Measurements from ENCODE around the gene AKNAD1.

Gene AKNAD1

DNA sequence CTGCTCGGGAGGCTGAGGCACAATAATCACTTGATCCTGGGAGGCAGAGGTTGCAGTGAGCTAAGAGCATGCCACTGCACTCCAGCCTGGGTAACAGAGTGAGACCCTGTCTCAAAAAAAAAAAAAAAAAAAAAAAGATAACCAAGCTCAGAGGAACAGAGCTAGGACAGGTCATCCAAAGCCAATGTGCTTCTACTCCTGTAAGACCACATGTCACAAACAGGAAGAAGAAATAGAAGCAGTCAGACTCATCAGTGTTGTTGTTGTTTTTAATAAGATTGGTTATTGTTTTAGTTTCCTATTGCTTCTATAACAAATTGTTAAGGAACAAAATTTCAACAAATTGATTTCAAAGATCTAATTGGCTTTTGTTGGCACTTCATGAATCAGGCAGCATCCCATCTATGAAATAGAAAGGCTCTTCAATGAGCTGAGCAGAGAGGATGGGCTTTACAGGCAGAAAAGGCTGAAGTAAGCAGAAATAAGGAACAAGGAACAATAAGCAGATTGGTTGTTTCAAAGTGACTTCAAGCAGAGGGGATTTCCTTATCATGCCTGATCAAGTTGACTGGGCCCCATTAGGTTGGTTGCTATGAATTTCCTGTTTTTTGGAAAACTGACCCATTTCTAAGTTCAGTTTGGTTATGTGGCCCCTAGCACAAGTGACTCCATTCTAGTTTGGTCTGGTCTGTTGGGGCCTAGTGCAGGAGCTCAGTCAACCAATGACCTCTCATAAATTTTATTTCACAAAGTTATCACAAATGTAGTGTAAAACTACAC lies 6.0 kb upstream of the AKNAD1 start:
- no peak for DNase-seq

GRCh38 chr1:108862017-108862610 lies 5.2 kb upstream of the AKNAD1 start:
- DNase-seq = no peak

DNA sequence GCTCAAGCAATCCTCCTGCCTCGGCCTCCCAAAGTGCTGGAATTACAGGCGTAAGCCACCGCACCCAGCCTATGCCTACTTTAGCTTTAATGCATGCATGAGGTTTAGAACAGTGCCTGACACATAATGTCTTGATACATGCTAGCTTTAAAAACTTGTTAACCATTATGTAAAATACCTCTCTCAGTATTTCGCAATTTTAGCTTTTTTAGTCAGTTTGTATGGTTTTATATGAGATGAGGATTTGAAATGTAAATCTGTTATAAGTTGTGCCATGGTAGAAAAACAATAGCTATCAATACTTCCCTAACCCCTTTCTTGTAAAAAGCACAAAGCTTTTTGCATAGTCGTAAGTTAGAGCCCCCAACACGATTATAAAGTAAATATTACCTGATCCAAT lies 4.7 kb upstream of the AKNAD1 start:
- no peak for DNase-seq

GRCh38 chr1:108860190-108860907 lies 3.5 kb upstream of the AKNAD1 start:
- DNase-seq = no peak

DNA sequence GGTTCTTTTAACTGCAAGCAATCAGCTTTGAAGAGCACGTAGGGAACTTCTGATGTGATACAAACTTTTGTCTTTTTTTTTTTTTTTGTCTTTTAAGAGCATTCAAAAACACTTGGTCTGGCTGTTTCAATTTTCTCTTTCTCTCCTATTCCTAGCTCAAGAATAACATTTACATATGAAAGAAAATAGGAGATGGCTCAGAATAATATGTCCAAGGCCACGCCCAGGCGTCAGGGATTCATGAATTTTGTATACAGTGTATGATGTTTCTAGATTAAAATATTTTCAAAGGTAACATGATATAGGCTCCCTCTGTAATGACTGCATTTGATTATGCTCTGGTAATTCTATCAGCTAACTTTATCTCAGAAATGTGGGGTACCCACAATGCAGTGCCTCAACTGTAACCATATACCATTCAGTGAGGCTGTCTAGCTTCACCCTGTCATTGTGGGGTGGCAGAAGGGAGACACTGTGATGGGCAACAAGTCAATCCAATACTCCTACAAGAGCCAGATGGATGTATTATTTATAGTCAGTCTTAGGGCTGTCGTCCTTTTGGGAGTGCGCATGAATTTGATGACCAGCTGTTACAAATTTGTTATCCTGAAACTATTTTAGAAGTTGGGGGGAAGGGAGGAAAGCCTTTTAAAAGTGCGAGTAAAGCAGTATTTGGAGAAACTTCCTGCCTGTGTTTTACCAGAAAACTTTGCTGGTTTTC lies 1.5 kb upstream of the AKNAD1 start:
- DNase-seq = no peak

DNA sequence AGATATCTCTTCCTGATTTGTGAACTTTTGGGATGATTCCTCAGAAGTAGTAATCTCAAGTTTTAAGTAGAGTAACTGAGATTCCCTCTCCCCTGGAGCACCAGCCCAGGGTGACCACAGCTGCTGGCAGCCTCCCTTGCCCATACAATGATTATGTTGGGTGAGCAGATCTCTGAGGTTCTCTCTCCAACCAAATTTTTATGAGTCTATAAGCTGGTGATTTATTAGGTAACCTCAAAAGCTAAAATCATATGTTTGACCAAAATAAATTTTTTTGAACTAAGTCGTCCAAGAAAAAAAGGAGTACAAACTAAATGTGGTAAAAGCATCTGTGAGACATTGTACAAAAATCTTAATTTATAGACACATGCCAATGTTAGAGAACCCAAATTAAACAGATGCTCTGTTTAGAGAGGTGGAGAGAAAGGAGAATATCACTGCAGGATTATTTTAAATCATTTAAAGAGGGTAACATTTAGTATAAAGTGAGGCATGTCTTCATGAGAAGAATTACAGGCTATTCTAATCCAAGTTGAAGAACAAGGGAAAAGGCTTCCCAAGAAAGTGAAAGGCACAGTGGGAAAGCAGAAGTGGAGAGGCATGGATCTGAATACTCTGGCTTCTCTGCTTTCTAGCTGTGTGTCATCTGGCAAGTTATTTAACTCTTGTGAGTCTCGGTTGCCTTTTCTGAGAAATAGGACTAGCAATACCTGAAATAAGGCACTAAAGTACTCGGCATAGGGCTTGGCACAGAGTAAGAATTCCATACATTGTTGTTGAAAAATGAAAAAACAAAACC lies 2.5 kb downstream of the AKNAD1 start:
- no peak for DNase-seq

- DNase-seq = no peak
These were observed 4.5 kb downstream of the AKNAD1 start for GRCh38 chr1:108852221-108852975.

- DNase-seq = no peak
These were observed 5.3 kb downstream of the AKNAD1 start for GRCh38 chr1:108851567-108851966.

- DNase-seq = no peak
These were observed 6.0 kb downstream of the AKNAD1 start for GRCh38 chr1:108850929-108851328.

DNA sequence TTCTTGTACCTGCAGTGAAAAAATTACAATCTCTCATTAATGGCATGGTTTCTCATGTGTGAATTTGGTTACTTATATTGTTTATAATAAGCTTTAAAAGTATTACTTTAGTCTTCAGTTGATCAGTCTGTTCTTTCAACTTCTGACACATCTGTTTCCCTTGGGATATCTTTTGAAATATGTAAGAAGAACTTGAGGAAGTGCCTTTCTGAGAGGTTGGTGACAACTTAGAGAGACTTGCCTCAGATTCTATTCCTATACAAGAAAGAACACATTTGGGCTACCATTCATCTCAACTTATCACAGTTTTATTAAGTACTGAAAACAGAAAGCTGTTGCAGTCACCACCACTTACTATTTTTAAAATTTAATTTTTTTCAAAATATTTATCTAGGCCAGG lies 8.1 kb downstream of the AKNAD1 start:
- DNase-seq = no peak

DNA sequence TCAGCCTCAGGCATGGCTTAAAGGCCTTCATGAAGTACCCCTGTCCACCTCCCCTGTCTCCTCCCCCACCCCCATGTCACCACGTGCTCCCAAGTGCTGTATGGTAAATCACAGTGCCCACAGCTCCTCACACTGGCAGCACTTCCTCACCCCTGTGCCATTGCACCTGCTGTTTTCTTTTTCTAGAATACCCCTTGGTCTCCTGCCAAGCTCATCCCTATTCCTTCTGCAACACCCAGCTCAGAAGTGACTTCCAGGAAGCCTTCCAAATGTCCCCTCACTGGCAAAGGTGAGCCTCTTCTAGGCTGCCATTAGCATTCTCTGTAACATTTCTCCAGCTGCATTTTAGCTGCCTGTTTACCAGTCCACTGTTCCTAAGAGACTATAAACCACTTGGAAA lies 9.4 kb downstream of the AKNAD1 start:
- DNase-seq = no peak

- no peak for DNase-seq
These were observed 10.9 kb downstream of the AKNAD1 start for GRCh38 chr1:108845991-108846390.

DNA sequence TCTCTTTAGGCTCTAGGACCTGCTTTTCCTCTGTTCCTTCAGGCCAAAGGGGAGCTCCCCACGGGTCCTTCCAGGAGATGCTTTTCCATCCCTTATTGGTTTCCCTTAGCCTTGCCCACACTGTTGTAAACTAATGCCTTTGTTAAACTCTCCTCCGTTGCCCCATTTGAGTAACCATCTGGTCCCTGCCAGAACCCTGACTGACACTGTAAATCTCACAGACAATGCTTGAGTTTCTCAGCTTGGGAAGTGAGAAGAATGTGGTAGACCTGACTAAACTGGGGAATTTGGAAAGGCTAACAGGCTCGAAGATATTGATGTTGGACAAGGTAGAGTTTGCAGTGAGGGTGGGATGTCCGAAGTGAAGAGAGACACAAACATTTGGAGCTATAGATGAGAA lies 11.4 kb downstream of the AKNAD1 start:
- no peak for DNase-seq

DNA sequence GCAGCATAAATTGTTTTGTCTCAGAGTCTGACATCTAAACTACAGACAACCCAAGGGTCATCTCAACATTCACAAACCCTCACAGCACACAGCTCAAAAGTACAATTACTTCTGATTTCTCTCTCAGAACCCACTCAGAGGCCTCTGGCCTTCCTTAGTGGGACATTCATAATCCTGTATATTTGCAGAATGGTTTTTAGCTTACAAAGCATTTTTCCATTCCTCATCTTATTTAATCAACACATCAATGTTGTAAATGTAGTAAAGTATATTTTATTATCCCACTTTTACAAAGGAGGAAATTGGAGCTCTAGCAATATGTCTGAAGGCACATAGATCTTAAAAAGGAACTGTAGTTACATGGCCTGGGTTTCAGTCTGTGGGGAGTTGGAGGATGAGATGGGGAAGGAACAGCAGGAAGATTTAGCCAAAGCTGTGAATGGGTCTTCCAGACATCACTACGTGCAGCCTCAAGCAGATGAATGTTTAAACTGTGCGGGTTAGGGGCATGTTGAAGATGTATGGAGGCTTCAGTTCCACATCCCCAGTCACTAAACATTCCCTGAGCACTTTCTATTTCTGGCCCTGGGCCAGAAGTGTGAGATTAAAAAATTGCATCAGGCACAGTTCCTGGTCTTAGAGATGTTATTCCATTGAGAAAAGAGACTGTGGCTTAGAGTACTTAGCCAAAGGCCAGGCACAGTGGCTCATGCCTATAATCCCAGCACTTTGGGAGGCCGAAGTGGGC lies 13.3 kb downstream of the AKNAD1 start:
- DNase-seq = no peak

DNA sequence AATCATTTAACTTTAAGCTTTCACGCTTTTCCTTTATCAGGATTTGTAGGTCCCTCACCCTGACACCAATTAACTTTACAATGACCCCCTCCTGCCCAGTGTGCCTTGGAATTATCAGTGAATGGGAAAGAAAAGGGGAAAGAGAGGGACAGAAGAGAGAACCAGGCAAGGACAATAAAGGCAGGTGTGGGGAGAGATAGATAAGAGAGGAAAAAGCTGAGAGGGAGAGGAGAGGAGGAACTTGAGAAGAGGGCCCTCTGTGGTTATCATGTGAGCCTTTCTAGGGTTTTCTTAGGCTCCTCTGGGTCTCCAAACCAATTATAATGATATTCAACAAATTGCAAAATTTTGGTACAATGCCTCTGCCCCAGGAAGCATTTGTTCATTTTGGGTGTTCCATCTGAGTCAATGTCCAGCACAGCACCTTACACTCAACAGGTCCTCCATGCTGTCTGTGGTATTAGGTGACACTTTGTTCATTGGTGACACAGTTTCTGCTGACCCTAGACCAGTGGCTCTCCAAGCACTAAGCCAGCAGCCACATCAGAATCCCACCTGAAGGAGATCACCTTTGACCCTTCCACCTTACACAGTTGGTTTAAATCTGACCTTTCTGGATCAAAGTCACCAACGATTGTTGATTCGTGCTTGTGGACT lies 14.2 kb downstream of the AKNAD1 start:
- DNase-seq = no peak

GRCh38 chr1:108841703-108842102 lies 15.2 kb downstream of the AKNAD1 start:
- DNase-seq = no peak

- DNase-seq = no peak
These were observed 24.0 kb downstream of the AKNAD1 start for GRCh38 chr1:108832929-108833328.

DNA sequence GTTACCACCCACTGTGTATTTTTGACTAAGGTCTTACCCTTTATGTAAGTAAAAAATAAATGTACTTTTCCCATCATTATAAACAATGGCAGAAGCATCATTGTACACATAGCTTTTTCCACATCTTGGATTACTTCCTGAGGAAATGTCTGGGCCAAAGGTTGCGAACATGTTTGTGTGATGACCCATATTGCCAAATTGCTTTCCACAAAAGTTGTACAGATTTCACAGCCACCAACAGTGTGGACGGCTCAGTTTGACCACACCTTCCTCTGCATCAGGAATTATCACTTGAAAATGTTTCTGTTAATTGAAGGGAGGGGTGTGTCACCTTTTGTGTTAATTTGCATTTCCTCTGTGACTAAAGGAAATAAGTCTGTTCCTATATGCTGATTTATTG lies 25.7 kb downstream of the AKNAD1 start:
- DNase-seq = no peak

GRCh38 chr1:108830119-108831008 lies 26.5 kb downstream of the AKNAD1 start:
- DNase-seq = no peak
